ENCODE data around the gene COQ8B. TPM values are rescaled to one million over a fixed set of nuclear protein-coding genes. Genes with fewer than 3 reads are reported as not detected.

Gene COQ8B
- total RNA-seq, 1 experiment from 2014 or later, result 19.5 TPM

GRCh38 chr19:40726279-40726678 lies 9.6 kb upstream of the COQ8B start:
- no peaks in the 10 kb centered on the region for H3F3A ChIP-seq (ENCODE audit: low read length, unreplicated experiment)
- no peak overlapping the region for H3K4me2 ChIP-seq (ENCODE audit: low read length)
- POLR2A ChIA-PET (ENCODE audit: unreplicated experiment), result no interaction called here
- peak; percentile 17 for DNase-seq
- no peak overlapping the region for H3K4me3 ChIP-seq (ENCODE audit: low read length)
- H3K9me2 ChIP-seq (replicated peaks; ENCODE audit: low read length), result no peaks in the 10 kb centered on the region
- H3K79me2 ChIP-seq (ENCODE audit: low read length), result peaks cover 31% of the 10 kb centered on the region
- H3K9ac ChIP-seq (ENCODE audit: low read length), result no peak overlapping the region
- ATAC-seq, result no peak
- no peak for TF ChIP-seq EZH2phosphoT487 (IDR thresholded peaks at IDR 0.05; ENCODE audit: borderline replicate concordance, low read length)
- no peak for TF ChIP-seq CTCF (conservative IDR thresholded peaks at IDR 0.05; ENCODE audit: low read depth, low read length)
- no peak for TF ChIP-seq EZH2 (IDR thresholded peaks at IDR 0.05; ENCODE audit: low read length, unreplicated experiment)
- H3K9me3 ChIP-seq (ENCODE audit: low read length), result no peaks in the 10 kb centered on the region
- H3K27me3 ChIP-seq (ENCODE audit: low read length), result no peaks in the 10 kb centered on the region
- H3K27ac ChIP-seq (ENCODE audit: low read length), result no peak overlapping the region
- CTCF ChIA-PET, result no interaction called here
- peaks cover 12% of the 10 kb centered on the region for H3K4me1 ChIP-seq (ENCODE audit: insufficient read depth, low read length)
- H4K20me1 ChIP-seq (ENCODE audit: low read length), result no peaks in the 10 kb centered on the region; the same call in 1 of the 2 replicates
- H3K36me3 ChIP-seq (ENCODE audit: low read depth, low read length), result peaks cover 22% of the 10 kb centered on the region; the same call in 1 of the 2 replicates
- intact Hi-C loops (cut with micrococcal nuclease), result no loop called here
- BruUV-seq (replicated peaks), result no TSS peak
- H2AFZ ChIP-seq (ENCODE audit: low read length), result no peak overlapping the region

- Histone ChIP-seq H4K20me1 (ENCODE audit: low read length) (peaks cover 8% of the 10 kb centered on the region), H3K9me3 (ENCODE audit: low read length) (no peaks in the 10 kb centered on the region), H3K36me3 (ENCODE audit: low read depth, low read length) (peaks cover 17% of the 10 kb centered on the region; the same call in 1 of the 2 replicates), H3K4me1 (ENCODE audit: insufficient read depth, low read length) (peaks cover 16% of the 10 kb centered on the region), H3K4me3 (ENCODE audit: low read length) (no peak overlapping the region), H3K27ac (ENCODE audit: low read length) (no peak overlapping the region), H2AFZ (ENCODE audit: low read length) (no peak overlapping the region), H3K4me2 (ENCODE audit: low read length) (no peak overlapping the region), H3K9me2 (replicated peaks; ENCODE audit: low read length) (no peaks in the 10 kb centered on the region), H3F3A (ENCODE audit: low read length, unreplicated experiment) (no peaks in the 10 kb centered on the region), H3K27me3 (ENCODE audit: low read length) (no peaks in the 10 kb centered on the region), H3K9ac (ENCODE audit: low read length) (no peak overlapping the region), H3K79me2 (ENCODE audit: low read length) (peaks cover 45% of the 10 kb centered on the region)
- ChIA-PET POLR2A (ENCODE audit: unreplicated experiment) (no interaction called here), CTCF (no interaction called here)
- ATAC-seq, result no peak
- no peak for DNase-seq
- TF ChIP-seq EZH2 (IDR thresholded peaks at IDR 0.05; ENCODE audit: low read length, unreplicated experiment) (no peak), EZH2phosphoT487 (IDR thresholded peaks at IDR 0.05; ENCODE audit: borderline replicate concordance, low read length) (no peak), CTCF (conservative IDR thresholded peaks at IDR 0.05; ENCODE audit: low read depth, low read length) (no peak)
- no TSS peak for BruUV-seq (replicated peaks)
- intact Hi-C loops (cut with micrococcal nuclease), result no loop called here
Observed at GRCh38 chr19:40724855-40725254, 8.2 kb upstream of the COQ8B start.

GRCh38 chr19:40724315-40724714 lies 7.6 kb upstream of the COQ8B start:
- TF ChIP-seq CTCF (conservative IDR thresholded peaks at IDR 0.05; ENCODE audit: low read depth, low read length), result no peak
- ChIA-PET POLR2A (ENCODE audit: unreplicated experiment) (no interaction called here), CTCF (no interaction called here)
- DNase-seq (no peak), ATAC-seq (no peak)
- Histone ChIP-seq H3K36me3 (ENCODE audit: low read depth, low read length) (peaks cover 17% of the 10 kb centered on the region; the same call in 1 of the 2 replicates), H3K4me2 (ENCODE audit: low read length) (no peak overlapping the region), H3K4me1 (ENCODE audit: insufficient read depth, low read length) (peaks cover 21% of the 10 kb centered on the region), H3K9ac (ENCODE audit: low read length) (no peak overlapping the region), H2AFZ (ENCODE audit: low read length) (no peak overlapping the region), H3K9me3 (ENCODE audit: low read length) (no peaks in the 10 kb centered on the region), H3K9me2 (replicated peaks; ENCODE audit: low read length) (no peaks in the 10 kb centered on the region), H3K79me2 (ENCODE audit: low read length) (peaks cover 50% of the 10 kb centered on the region), H3K27ac (ENCODE audit: low read length) (no peak overlapping the region), H3K27me3 (ENCODE audit: low read length) (no peaks in the 10 kb centered on the region), H4K20me1 (ENCODE audit: low read length) (peaks cover 13% of the 10 kb centered on the region), H3K4me3 (ENCODE audit: low read length) (no peak overlapping the region), H3F3A (ENCODE audit: low read length, unreplicated experiment) (no peaks in the 10 kb centered on the region)
- intact Hi-C loops (cut with micrococcal nuclease), result no loop called here
- BruUV-seq (replicated peaks), result no TSS peak
